ENCODE measurements around the gene ANP32A.
"Not testable (repeated sequence)": the region's sequence is repeated elsewhere in the genome, so short reads cannot be mapped to it uniquely, and the experiment has no call there.

DNA sequence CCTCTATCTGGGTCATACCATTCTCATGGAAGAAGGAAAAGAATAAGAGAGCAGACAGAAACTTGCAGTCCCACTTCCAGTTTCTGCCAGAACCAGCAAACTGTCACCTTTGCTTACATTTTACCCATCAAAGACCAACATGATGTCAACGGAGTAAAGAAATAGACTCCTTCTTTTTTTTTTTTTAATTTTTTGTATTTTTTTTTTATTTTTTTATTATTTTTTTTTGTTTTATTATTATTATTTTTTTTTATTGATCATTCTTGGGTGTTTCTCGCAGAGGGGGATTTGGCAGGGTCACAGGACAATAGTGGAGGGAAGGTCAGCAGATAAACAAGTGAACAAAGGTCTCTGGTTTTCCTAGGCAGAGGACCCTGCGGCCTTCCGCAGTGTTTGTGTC is 38.0 kb upstream of the ANP32A start:
- TF ChIP-seq, protein P1, sequence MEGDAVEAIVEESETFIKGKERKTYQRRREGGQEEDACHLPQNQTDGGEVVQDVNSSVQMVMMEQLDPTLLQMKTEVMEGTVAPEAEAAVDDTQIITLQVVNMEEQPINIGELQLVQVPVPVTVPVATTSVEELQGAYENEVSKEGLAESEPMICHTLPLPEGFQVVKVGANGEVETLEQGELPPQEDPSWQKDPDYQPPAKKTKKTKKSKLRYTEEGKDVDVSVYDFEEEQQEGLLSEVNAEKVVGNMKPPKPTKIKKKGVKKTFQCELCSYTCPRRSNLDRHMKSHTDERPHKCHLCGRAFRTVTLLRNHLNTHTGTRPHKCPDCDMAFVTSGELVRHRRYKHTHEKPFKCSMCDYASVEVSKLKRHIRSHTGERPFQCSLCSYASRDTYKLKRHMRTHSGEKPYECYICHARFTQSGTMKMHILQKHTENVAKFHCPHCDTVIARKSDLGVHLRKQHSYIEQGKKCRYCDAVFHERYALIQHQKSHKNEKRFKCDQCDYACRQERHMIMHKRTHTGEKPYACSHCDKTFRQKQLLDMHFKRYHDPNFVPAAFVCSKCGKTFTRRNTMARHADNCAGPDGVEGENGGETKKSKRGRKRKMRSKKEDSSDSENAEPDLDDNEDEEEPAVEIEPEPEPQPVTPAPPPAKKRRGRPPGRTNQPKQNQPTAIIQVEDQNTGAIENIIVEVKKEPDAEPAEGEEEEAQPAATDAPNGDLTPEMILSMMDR (IDR thresholded peaks at IDR 0.05 in 4 of 5, conservative IDR thresholded peaks at IDR 0.05 in 1 of 5): not testable (repeated sequence)
- TF ChIP-seq POLR2A (IDR thresholded peaks at IDR 0.05): not testable (repeated sequence)
